Keratinocyte (primary cell): Measurements from ENCODE around the gene ADAM12.

ENCODE experiments used
- EZH2 ChIP-seq: IDR thresholded peaks from one replicate; pipeline ENCODE4 v1.6.1; 2012; ENCODE audit warnings: inconsistent platforms, mild to moderate bottlenecking, low read length, moderate library complexity
- TF ChIP-seq, protein P1 (sequence below), 3 experiments: IDR thresholded peaks in 1 of 3; conservative IDR thresholded peaks in 1 of 3; optimal IDR thresholded peaks in 1 of 3; 2 replicates in 2 of 3; 3 replicates in 1 of 3; pipeline versions ENCODE3 to v1.5.1; 2011; ENCODE audit warnings: low read length in 3 of 3, mild to moderate bottlenecking in 3 of 3, moderate library complexity in 2 of 3, control low read depth in 1 of 3, inconsistent platforms in 1 of 3; ENCODE audit not compliant: insufficient read depth in 2 of 3; ENCODE audit errors: extremely low read depth in 1 of 3

DNA sequence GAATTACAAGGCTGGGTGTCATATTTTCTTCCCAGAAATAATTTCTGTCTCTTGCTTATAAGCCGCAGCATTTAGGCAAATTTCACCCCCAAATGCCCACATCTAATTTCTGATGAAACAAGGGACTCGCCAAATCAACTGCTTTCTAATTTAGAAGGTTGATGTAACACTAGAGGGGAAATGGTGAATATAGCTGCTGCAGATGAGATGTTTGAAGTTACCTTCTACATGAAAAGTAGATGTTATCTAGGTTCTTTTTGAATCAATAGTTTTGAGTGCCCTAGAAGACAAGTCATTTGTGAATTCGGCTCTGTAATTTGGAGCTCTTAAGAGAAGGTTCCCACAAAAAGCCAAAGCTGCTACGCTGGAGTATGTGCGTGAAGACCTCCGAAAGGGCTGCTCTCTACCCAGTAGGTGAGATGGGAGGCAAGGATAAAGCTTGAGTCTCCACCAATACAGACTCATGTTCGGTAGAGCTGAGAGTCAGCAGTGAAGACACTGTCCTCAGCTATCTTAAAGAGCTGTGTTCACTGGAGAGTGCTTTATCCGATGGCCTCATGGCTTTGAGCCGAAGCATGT lies 392.5 kb downstream of the ADAM12 start:
- TF ChIP-seq, protein P1, sequence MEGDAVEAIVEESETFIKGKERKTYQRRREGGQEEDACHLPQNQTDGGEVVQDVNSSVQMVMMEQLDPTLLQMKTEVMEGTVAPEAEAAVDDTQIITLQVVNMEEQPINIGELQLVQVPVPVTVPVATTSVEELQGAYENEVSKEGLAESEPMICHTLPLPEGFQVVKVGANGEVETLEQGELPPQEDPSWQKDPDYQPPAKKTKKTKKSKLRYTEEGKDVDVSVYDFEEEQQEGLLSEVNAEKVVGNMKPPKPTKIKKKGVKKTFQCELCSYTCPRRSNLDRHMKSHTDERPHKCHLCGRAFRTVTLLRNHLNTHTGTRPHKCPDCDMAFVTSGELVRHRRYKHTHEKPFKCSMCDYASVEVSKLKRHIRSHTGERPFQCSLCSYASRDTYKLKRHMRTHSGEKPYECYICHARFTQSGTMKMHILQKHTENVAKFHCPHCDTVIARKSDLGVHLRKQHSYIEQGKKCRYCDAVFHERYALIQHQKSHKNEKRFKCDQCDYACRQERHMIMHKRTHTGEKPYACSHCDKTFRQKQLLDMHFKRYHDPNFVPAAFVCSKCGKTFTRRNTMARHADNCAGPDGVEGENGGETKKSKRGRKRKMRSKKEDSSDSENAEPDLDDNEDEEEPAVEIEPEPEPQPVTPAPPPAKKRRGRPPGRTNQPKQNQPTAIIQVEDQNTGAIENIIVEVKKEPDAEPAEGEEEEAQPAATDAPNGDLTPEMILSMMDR (optimal IDR thresholded peaks at IDR 0.05 in 1 of 3, IDR thresholded peaks at IDR 0.05 in 1 of 3, conservative IDR thresholded peaks at IDR 0.05 in 1 of 3; ENCODE audit: extremely low read depth in 1 of 3, insufficient read depth in 2 of 3, low read length in 3 of 3), result no peak
- TF ChIP-seq EZH2, result no peak
